ENCODE results near the gene IFITM5.

The IFITM5 gene

DNA sequence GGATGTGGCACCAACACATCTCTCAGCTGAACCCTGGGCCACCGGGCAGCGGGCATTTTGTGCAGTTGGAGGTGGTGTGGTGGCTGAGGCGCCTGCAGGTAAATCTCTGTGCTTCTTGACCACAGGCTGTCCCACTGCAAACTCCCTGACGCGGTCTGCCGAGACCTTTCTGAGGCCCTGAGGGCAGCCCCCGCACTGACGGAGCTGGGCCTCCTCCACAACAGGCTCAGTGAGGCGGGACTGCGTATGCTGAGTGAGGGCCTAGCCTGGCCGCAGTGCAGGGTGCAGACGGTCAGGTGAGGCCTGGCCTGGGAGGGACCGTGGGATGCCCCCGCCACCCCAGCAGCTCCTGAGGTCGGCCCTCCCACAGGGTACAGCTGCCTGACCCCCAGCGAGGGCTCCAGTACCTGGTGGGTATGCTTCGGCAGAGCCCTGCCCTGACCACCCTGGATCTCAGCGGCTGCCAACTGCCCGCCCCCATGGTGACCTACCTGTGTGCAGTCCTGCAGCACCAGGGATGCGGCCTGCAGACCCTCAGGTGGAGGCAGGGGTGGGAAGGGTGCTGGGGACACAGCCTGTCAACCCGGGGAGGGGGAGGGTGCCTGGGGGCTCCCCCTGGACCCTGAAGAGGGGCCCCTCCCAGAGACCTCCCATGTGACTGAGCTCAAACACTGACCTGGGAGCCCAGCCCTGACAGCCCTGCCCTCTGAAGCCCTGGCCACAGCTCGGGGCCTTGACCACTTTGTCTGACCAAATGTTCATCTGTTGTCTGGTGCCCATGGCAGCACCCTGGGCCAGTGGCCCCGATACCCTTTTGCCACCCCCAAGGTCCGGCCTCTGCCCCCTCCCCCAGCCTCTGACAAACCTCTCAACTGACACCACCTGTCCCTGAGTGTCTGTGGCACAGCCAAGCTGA, 15.0 kb downstream of the IFITM5 start:
- DNase-seq (ENCODE audit: extremely low spot score): no peak
- ChIA-PET POLR2A (no interaction called here), CTCF (interaction anchor here (0.8 to 2.0 kb wide), 3 partner anchors 10 to 34 kb away, joined by 3 to 7 read pairs (median 4); no protein-coding TSS in a partner anchor)
- TF ChIP-seq, protein P1, sequence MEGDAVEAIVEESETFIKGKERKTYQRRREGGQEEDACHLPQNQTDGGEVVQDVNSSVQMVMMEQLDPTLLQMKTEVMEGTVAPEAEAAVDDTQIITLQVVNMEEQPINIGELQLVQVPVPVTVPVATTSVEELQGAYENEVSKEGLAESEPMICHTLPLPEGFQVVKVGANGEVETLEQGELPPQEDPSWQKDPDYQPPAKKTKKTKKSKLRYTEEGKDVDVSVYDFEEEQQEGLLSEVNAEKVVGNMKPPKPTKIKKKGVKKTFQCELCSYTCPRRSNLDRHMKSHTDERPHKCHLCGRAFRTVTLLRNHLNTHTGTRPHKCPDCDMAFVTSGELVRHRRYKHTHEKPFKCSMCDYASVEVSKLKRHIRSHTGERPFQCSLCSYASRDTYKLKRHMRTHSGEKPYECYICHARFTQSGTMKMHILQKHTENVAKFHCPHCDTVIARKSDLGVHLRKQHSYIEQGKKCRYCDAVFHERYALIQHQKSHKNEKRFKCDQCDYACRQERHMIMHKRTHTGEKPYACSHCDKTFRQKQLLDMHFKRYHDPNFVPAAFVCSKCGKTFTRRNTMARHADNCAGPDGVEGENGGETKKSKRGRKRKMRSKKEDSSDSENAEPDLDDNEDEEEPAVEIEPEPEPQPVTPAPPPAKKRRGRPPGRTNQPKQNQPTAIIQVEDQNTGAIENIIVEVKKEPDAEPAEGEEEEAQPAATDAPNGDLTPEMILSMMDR (IDR thresholded peaks at IDR 0.05; ENCODE audit: control extremely low read depth, extremely low read depth, low read depth, missing control alignments): no peak

DNA sequence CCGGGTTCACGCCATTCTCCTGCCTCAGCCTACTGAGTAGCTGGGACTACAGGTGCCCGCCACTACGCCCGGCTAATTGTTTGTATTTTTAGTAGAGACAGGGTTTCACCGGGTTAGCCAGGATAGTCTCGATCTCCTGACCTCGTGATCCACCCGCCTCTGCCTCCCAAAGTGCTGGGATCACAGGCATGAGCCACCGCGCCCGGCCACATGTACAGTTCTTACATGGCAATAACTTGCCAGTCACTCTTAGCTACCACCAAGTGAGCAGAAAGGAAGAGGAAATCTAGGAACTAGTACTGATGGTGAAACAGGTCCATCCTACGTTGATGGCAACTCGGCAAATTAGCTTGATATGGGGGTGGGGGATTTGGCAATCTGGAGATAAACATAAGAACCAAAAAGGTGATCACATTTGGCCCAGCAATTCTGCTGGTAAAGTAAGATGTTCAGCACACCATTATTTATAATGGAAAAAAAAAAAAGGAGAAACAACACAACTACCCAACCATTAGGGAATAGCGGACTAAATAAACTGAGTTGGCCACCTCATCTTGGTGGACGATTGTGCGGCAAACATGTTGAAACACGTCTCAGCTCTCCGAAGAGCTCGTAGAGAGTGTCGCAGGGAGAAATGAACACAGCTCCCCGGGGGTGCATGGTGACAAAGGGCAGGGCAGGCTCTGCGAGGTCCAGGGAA, 15.8 kb downstream of the IFITM5 start:
- TF ChIP-seq, protein P1 (IDR thresholded peaks at IDR 0.05; ENCODE audit: control extremely low read depth, extremely low read depth, low read depth, missing control alignments): no peak
- ChIA-PET CTCF (interaction anchor here (1.0 to 2.0 kb wide), 3 partner anchors 9 to 33 kb away, joined by 3 to 7 read pairs (median 4); no protein-coding TSS in a partner anchor), POLR2A (no interaction called here)
- no peak for DNase-seq (ENCODE audit: extremely low spot score)

GRCh38 chr11:282630-283360, 16.5 kb downstream of the IFITM5 start:
- ChIA-PET CTCF (interaction anchor here (0.6 to 4.0 kb wide), 5 partner anchors 8 to 32 kb away, joined by 3 to 11 read pairs (median 4); no protein-coding TSS in a partner anchor), POLR2A (no interaction called here)
- TF ChIP-seq, protein P1 (IDR thresholded peaks at IDR 0.05; ENCODE audit: control extremely low read depth, extremely low read depth, low read depth, missing control alignments): no peak
- no peak for DNase-seq (ENCODE audit: extremely low spot score)

GRCh38 chr11:282171-282570, 17.2 kb downstream of the IFITM5 start:
- ChIA-PET POLR2A (no interaction called here), CTCF (interaction anchor here (0.6 to 4.0 kb wide), 3 partner anchors 24 to 31 kb away, joined by 3 to 11 read pairs (median 3); no protein-coding TSS in a partner anchor)
- no peak for DNase-seq (ENCODE audit: extremely low spot score)
- TF ChIP-seq, protein P1 (IDR thresholded peaks at IDR 0.05; ENCODE audit: control extremely low read depth, extremely low read depth, low read depth, missing control alignments): no peak

GRCh38 chr11:281486-282161, 17.7 kb downstream of the IFITM5 start:
- CTCF ChIA-PET: interaction anchor here (0.6 to 4.0 kb wide), 3 partner anchors 23 to 31 kb away, joined by 3 to 11 read pairs (median 3); no protein-coding TSS in a partner anchor
- no peak for DNase-seq (ENCODE audit: extremely low spot score)
- TF ChIP-seq, protein P1 (IDR thresholded peaks at IDR 0.05; ENCODE audit: control extremely low read depth, extremely low read depth, low read depth, missing control alignments): no peak
- POLR2A ChIA-PET: no interaction called here
